ENCODE data around the gene BLTP3A.

DNA sequence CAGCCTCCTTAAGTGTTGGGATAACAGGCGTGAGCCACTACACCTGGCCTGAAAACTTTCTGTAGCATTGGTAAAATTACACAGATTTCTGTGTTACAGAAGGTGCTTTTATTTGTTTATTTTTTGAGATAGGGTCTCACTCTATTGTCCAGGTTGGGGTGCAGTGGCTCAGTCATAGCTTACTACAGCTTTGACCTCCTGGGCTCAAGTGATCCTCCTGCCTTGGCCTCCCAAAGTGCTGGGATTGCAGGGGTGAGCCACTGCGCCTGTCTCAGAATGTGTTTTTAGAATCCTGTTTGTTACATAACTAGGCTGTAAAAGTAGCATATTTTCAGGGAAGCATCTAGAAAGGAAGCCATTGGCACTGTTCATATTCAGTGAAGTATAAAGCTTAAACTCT lies 16.9 kb upstream of the BLTP3A start:
- TF ChIP-seq CTCF (IDR thresholded peaks at IDR 0.05), result no peak
- no peak for TF ChIP-seq POLR2A (IDR thresholded peaks at IDR 0.05)
